GM18868 (cell line): ENCODE measurements around the gene EXTL2.
A peak's percentile ranks its signal among the peaks of the same experiment; 100 is the strongest.
"Not testable (repeated sequence)": the region's sequence is repeated elsewhere in the genome, so short reads cannot be mapped to it uniquely, and the experiment has no call there.

Source experiments
- ATAC-seq: cut with Tn5 transposase; IDR thresholded peaks from one replicate; pipeline ENCODE4 v1.9.1; 2021; ENCODE audit warnings: mild to moderate bottlenecking, moderate library complexity; ENCODE audit not compliant: unreplicated experiment

EXTL2 gene, protein sequence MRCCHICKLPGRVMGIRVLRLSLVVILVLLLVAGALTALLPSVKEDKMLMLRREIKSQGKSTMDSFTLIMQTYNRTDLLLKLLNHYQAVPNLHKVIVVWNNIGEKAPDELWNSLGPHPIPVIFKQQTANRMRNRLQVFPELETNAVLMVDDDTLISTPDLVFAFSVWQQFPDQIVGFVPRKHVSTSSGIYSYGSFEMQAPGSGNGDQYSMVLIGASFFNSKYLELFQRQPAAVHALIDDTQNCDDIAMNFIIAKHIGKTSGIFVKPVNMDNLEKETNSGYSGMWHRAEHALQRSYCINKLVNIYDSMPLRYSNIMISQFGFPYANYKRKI

DNA sequence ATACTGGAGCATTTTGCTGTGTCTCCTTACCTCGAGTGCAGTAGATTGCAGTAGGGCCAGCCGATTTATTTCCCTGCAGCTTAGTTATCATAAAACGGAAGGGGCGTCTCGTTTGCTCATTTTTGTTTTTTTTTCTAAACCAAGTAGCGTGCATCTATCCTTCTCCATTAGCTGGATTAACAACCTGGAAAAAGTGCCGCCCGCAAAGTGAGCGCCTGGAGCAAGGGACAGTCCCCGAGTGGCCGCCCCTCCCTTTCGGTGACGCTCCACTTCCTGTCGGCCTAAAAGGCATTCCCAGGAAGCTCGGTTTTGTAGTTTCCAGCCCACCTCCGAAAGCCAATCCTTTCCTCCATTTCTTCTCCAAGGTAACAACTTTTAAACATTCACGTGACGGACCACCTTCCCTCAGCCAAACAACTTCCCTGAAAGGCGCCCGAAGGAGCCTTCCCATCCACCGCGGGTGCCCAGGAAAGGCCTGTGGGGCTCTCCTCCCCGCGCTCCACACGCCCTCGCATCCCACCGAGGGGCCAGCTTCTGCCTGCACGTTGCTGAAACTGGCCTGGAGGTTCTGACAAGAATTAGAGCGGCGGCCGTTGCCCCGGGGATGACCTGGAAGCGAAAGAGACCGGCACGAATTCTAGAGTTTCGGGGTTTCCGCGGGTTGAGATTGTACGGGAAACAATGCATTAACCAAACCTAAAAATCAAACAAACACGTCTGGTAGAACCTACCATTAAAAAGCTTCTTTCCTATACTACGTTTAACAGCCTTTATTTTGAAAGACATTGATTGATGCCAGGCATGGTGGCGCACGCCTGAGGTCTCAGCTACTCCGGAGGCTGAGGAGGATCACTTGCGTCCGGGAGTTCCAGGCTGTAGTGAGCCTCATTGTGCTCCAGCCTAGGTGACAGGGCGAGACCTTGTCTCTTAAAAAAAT is at the start of gene EXTL2:
TSS of gene EXTL2 (minus strand) at position 240 of the 937 bp plus-strand sequence. CDS start 6,085 bp downstream, outside the sequence.
- ATAC-seq: peak; percentile 41

DNA sequence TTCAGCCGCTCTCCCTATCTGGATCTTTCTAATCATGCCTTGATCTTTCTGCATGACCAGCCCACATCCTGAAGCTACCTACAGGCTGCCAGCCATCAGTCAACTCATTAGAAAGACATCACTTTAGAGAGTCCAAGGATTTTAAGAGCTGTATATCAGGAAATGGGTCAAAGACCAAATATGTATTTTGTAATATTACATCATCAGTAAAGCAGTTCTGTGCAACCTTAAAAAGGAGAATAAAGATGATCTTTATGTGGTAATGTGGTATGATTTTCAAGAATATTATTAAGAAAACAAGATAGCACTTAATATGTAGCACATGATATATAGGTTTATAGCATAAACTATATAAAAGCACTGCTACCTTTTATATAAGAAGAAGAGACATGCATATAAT is 48.9 kb upstream of the EXTL2 start:
- ATAC-seq: no peak

DNA sequence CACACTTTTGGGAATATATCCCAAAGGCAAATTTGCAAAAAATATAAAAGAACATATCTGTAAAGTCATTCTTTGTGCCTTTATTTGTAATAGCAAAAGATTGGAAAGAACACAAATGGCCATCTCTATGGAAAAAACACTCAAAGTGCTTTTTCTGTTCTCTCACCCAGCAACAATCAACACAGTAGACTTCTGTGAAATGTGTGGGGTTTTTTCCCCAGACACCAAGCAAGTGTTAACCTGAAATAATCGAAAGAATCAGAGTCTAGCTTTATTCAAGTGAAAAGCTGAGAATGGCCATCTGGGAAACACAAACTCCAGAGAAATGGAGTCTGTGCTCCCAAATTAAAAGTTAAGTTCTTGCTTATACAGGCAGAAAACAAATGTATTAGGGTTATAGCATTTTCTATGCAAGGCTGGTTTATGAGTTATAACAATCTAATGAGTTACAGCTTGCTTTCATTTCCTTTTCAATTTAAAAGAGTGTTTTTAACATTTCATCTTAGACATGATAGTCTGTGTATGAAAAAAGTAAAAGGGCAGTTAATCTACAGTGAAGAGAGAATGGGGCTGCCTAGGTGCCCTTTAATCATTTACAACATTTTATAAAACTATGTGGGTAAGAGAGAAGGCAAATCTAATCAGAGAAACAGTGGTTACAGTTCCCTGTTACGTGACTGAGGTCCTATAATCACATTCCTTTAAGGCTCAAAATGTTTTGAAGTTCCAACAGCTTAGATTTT is 47.8 kb upstream of the EXTL2 start:
- ATAC-seq: no peak

DNA sequence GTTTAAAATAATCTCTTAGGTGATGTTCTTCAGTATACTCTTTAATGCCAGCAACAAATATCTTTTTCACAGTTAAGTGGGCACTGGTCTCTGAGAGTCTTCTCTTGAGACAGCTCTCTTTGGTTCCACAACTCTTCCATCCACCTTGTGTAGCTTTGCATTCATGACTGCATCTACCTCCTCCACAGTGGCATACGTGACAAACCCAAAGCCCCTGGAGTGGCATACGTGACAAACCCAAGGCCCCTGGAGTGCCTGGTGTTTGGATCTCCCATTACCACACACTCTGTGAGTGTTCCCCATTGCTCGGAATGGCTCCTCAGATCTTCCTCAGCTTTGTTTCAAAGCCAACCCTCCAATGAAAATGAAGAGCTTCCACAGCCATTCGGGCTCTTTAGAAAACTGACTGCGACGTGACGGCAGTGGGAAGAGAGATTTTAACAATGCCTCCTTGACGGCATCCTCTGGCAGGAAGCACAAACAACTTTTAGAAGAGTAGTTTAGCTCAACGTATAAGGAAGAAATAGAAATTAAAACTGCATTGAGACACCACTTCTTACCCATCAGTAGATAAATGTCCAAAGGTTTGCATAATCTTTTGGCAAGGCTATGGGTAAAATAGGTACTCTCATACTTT is 47.1 kb upstream of the EXTL2 start:
- no peak for ATAC-seq

DNA sequence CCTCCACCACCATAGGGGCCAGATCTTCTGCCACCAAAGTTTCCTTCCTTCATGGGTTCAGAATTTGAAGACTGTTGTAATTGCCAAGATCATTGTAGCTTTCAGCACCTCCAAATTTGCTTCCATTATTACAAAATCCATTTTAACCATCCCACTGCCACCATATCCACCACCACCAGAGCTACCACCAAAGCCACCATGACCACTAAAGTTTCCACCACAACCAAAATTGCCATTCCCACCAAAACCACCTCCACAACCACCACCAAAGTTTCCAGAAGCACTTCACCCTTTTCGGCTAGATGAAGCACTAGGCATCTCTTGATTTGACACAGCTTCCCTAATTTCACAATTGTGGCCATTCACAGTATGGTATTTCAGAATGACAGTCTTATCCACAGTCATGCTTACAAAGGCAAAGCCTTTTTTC is 46.5 kb upstream of the EXTL2 start:
- ATAC-seq: no peak

DNA sequence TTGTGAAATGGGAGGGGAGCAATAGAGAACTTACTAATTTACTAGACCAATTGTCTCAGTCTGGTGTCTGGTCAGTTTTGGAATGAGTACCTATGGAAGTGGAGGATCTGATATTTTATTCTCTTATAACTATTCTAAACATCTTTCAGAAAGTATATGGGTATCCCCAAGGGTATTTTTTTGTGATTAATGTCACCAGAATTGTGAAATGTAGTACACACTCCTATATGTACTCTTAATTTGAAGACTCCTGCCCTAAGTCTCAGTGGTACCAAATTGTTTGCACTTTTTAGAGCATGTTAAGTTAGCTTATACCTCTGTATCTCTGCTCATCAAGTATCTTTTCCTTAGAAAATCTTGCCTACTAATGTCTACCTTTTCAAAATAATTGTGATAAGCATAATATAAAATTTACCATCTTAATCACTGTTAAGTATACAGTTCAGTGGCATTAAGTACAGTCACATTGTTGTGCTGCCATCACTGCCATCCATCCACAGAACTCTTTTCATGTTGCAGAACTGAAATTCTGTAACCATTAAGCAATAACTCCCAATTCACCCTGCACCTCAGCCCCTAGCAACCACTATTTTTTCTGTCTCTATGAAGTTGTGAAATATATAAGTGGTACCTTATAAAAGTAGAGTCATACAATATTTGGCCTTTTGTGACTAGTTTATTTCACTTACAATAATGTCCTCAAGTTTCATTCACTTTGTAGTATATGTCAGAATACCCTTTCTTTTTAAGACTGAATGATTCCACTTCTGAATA is 41.7 kb upstream of the EXTL2 start:
- no peak for ATAC-seq

DNA sequence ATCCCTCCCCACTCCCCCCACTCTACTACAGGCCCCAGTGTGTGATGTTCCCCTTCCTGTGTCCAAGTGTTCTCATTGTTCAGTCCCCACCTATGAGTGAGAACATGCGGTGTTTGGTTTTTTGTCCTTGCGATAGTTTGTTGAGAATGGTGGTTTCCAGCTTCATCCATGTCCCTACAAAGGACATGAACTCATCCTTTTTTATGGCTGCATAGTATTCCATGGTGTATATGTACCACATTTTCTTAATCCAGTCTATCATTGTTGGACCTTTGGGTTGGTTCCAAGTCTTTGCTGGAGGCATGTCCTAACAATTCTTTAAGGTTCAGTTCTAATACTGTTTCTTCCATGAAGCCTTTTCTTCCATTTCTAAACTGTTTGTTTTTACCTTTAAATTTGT is 38.9 kb upstream of the EXTL2 start:
- not testable (repeated sequence) for ATAC-seq

DNA sequence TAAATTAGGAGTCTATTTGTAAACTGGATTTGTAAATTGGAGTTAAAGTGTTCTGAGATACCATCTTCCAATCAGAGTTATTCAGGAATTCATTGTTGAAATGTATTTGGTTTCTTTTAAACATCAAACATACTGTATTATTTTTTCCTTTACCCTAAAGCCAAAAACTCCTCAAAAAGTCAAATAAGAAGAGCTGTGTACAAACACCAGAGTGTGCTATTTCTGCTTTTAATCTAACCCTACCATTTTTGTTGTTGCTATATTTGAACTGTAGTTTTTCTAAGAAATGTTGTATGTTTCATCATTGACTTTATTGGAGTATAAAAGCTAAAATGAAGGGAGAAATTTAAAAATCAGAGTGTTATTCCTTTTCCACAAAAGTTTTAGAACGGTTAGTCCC is 37.1 kb upstream of the EXTL2 start:
- no peak for ATAC-seq

DNA sequence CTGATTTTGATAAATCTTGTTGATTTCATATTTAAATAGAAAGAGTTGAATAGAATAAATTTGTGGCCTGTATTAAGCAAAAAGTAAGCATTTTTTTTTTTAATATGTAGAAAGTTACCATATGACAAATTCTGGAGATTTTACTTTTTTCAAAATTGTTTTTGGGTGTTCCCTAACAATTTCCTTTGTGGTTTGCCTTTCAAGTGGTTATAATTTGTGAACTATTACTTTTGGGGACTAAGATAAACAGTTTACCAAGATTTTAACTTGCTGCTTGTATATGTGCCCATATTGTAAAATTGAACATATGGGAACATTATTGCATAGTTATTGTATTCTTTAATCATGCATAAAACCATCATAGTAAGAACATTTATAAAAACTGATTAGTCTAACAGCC is 35.9 kb upstream of the EXTL2 start:
- ATAC-seq: no peak

DNA sequence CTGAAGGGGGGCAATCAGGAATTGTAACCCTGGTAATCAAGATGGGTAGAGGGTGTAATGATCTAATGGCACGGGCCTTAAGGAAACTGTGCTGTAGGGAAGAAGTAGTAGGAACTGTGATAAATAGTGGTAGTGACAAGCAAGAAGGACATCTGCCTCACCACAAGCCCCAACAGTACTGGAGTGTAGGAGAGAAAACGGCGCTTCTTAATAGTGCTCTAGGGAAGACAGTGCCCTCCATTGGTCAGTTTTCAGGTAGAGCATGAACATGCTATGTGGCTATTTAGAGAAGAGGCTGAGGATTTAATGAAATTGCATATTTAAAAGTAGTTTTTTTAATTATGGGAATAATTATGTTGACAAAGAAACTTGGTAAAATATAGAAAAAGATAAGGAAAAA is 33.5 kb upstream of the EXTL2 start:
- no peak for ATAC-seq

DNA sequence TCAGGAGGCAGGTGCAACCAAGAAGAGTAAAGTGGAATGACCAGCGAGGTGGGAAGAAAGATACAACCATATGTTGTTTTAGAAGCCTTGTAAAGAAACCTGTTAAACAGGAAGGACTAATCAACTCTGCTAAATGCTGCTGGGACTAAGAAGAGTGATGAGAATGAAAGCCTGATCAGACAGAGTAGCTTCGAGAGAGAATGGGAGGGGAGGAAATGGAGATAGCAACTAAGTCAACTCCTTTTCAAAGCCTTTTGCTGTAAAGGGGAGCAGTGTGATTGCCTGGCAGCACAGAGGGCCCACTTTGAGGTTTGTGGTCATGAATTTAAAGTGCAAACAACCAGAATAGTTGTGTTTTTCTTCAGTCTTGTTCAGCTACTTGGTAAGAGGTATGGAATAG is 32.6 kb upstream of the EXTL2 start:
- ATAC-seq: no peak

DNA sequence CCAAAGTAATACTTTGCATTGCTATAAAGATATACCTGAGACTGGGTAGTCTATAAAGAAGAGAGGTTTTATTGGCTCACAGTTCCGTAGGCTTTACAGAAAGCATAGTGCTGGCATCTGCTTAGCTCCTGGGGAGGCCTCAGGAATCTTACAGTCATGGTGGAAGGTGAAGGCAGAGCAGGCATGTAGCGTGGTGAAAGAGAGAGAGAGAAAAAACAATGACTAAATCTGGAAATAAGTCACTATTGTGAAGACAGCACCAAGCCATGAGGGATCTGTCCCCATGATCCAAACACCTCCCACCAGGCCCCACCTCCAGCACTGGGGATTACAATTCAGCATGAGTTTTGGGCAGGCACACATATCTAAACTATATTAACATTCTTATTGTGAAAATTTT is 31.6 kb upstream of the EXTL2 start:
- no peak for ATAC-seq

DNA sequence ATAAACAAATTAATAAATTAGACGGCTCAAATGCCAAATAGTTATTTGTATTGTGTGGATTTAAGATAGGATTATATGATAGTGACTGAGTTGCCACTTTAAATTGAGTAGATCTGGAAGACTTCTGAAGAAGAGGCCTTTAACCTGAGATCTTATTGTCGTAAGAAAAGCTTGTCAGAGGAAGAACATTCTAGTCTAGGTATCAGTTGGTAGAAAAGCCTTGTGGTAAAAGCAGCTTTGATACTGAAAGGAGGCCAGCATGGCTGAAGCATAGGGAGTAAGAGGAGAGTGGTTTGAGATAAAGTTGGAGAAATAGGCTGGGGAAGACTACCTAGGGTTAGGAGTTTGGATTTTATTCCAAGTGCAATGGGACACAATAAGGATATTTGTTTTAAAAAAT is 30.3 kb upstream of the EXTL2 start:
- no peak for ATAC-seq

DNA sequence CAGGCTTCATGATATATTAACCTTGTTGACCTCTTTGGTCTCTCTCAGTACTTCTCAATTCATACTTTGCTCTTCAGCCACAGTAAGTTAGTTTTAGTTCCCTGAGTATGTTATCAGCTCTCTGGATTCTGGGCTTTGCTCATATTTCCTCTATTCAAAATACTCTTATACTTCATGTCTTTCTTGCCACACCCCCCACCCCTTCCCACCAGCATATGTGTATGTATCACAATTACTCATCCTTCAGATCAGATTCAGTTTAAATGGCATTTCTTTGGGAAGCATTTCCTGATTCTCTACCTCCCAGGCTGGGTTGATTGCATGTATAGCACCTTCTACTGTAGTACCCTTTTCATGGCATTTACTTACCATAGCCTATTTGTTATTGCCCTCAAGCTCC is 29.6 kb upstream of the EXTL2 start:
- no peak for ATAC-seq

DNA sequence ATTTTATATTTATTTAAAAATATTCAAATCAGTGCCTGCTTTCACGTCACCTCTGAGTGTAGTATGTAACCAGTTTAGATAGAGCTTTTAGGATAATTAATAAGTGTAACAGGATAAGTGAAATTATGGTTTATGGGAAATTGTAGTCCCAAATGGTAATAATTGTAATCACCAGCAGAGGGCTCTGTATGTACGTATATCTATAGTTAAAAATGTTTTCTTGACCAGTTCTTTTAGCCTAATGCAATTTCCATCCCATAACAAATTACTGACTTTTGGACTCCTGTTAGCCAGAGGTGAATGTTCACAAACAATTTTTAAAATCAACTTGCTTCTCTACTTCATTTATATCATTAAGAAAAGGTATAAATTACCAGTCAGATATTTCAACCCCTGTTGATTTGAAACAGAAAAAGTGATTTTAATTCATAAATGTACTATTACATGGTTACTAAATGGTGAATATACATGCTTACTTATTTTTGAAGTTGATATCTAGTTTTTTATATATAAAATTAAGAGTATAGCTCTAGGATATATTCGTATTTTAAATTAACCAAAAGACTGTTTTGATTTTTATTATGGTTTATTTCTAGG is 26.6 kb upstream of the EXTL2 start:
- no peak for ATAC-seq

DNA sequence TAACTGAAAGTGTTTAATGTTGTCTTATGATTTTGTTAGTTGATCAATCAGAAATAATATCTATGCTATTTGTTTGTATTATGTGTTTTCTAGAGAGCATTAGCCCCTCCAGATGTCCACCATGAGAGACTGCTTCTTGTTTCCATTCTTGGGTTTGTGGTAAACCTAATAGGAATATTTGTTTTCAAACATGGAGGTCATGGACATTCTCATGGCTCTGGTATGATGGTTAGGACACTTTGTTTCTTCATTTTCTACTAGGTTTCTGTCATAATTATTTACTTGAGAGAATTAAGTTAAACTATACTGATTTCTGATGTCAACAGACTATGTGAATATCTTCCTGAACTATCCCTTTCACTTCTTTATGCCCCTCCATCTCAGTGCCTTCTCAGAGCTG is 17.4 kb upstream of the EXTL2 start:
- no peak for ATAC-seq

DNA sequence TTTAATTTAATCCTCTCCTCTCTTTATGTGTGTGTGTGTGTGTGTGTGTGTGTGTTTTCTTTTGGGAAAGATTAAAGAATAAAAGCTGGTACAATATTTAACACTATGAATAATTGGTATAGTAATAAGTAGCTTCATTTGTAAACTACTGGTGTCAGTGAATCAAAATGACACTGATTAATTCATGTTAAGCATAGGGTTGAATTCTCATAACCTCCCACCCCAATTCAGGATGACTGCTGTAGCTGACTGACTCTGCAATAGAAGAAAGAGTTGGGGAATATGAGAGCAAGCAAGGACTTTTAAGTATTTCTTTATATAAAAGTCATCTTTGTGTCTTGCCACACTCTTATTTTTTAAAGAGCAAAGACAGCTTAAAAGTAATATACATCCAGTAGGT is 14.4 kb upstream of the EXTL2 start:
- ATAC-seq: no peak

DNA sequence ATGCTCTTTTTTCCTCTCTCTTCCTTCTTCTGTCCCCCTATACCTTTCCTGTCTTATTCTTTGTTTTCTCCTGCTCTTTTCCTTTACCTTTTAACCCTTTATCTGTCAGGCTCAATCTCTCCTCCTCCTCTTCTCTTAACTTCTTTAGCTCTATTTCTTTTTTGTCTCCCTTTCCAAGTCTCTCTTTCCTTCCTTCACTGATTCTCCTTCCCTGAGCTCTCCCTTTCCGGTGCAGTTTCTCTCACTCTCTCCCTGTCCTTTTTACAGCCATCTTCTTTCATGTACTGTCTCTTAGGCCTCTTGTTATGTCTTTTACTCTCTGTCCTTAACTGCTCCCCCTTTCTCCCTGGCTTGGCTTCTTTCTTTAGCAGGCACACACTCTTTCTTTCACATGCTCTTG is 13.2 kb upstream of the EXTL2 start:
- no peak for ATAC-seq

DNA sequence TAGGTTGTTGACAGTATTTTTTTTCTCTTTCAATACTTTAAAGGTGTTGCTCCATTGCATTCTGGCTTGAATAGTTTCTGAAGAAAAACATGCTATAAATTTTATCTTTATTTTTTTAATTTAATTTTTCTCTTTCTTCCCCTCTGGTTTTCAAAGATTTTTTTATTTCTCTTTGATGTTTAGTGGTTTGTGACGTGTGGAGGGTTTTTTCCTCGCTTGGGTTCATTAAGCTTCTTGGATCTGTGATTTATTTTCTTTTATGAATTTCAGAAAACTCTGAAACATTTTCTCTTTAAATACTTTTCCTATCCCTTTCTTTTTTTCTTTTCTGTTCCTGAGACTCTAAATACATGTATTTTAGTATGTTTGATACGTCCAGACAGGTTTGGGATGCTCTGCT is 10.5 kb upstream of the EXTL2 start:
- ATAC-seq: no peak

DNA sequence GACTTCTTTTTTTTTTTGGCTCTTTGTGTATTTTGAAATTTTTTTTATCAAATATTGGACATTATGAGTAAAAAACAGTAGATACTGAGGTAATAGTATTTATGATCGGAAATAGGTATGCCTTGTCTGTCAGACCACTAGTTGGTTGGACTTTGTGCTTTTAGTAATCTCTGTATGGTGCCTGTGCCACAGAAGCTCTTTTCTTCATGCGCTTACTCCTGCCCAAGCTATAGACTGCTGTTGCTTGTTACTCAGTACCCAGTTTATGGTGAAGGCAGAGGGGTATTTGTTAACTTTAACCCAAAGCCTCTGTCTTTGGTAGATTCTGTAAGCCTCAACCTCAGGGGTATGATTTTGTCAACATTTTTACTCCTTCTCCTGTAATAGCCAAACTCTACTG is 9.9 kb upstream of the EXTL2 start:
- ATAC-seq: no peak
